Measurements from ENCODE around the gene TMEM240.
"Not testable (repeated sequence)": the region's sequence is repeated elsewhere in the genome, so short reads cannot be mapped to it uniquely, and the experiment has no call there.

TMEM240 gene

GRCh38 chr1:1556961-1557360 is 16.5 kb upstream of the TMEM240 start:
- DNase-seq = not testable (repeated sequence)

- no peak for DNase-seq
Measured at GRCh38 chr1:1556505-1556904, 16.1 kb upstream of the TMEM240 start.

GRCh38 chr1:1554926-1555915 is 14.8 kb upstream of the TMEM240 start:
- DNase-seq = no peak

- DNase-seq = no peak
Measured at GRCh38 chr1:1554550-1554925, 14.1 kb upstream of the TMEM240 start.

- DNase-seq = no peak
Measured at GRCh38 chr1:1553821-1554494, 13.5 kb upstream of the TMEM240 start.

GRCh38 chr1:1552263-1552639 is 11.8 kb upstream of the TMEM240 start:
- DNase-seq = no peak

- no peak for DNase-seq
Measured at GRCh38 chr1:1551524-1552262, 11.3 kb upstream of the TMEM240 start.

GRCh38 chr1:1550591-1551432 is 10.4 kb upstream of the TMEM240 start:
- no peak for DNase-seq

- no peak for DNase-seq
Measured at GRCh38 chr1:1550087-1550486, 9.7 kb upstream of the TMEM240 start.

- DNase-seq = no peak
Measured at GRCh38 chr1:1548591-1548990, 8.2 kb upstream of the TMEM240 start.

GRCh38 chr1:1547476-1547875 is 7.1 kb upstream of the TMEM240 start:
- no peak for DNase-seq

- no peak for DNase-seq
Measured at GRCh38 chr1:1547011-1547410, 6.6 kb upstream of the TMEM240 start.

- DNase-seq = no peak
Measured at GRCh38 chr1:1545946-1546737, 5.7 kb upstream of the TMEM240 start.

- no peak for DNase-seq
Measured at GRCh38 chr1:1544544-1544943, 4.1 kb upstream of the TMEM240 start.

- DNase-seq = no peak
Measured at GRCh38 chr1:1543706-1544099, 3.3 kb upstream of the TMEM240 start.

- no peak for DNase-seq
Measured at GRCh38 chr1:1542766-1543705, 2.6 kb upstream of the TMEM240 start.

- no peak for DNase-seq
Measured at GRCh38 chr1:1541956-1542765, 1.7 kb upstream of the TMEM240 start.

GRCh38 chr1:1540818-1541628 is 599 bp upstream of the TMEM240 start:
- no peak for DNase-seq

All from activated CD4-positive, alpha-beta T cell treated with anti-CD3 and anti-CD28 coated beads for 1 hour (primary cell).